ENCODE results near the gene REPS2. TPM values are rescaled to one million over a fixed set of nuclear protein-coding genes. Genes with fewer than 3 reads are reported as not detected.

Gene REPS2
- total RNA-seq, 1 donor from 2014 or later: 1.5 TPM

DNA sequence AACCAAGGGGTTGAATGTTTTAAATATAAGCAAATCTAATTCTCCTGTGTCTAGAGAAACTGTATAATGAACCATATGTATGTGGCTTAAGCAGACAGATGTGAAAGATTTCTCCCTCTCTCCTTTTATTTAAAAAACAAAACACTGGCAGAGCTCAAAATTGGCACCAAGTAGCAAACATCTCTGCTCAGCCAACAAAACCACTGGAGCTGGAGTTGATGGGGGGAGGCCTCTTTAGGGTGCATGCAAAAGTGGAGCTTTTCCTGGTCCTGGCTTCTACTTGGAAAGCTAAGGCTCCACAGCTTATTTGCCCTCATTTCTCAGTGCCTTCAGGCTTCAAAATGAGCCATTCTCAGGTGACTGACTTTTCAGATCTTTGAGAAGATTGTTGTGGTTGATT lies 95.6 kb downstream of the REPS2 start:
- TF ChIP-seq CTCF (IDR thresholded peaks at IDR 0.05): no peak
- Mint-ChIP-seq H3K27me3 (ENCODE audit: unreplicated experiment) (peaks cover 3% of the 10 kb centered on the region), H3K36me3 (ENCODE audit: unreplicated experiment) (no peaks in the 10 kb centered on the region), H3K4me1 (ENCODE audit: unreplicated experiment) (peaks cover 3% of the 10 kb centered on the region), H3K27ac (ENCODE audit: unreplicated experiment) (no peak overlapping the region), H3K4me3 (ENCODE audit: unreplicated experiment) (no peak overlapping the region), H3K9me3 (ENCODE audit: unreplicated experiment) (no peaks in the 10 kb centered on the region)
- no peak for DNase-seq (ENCODE audit: extremely low spot score, unreplicated experiment)

- no peaks in the 10 kb centered on the region for H3K36me3 Mint-ChIP-seq (ENCODE audit: unreplicated experiment)
- peak; percentile 82 for TF ChIP-seq CTCF (IDR thresholded peaks at IDR 0.05)
- no peaks in the 10 kb centered on the region for H3K9me3 Mint-ChIP-seq (ENCODE audit: unreplicated experiment)
- no peak overlapping the region for H3K27ac Mint-ChIP-seq (ENCODE audit: unreplicated experiment)
- H3K27me3 Mint-ChIP-seq (ENCODE audit: unreplicated experiment): peaks cover 6% of the 10 kb centered on the region
- DNase-seq (ENCODE audit: extremely low spot score, unreplicated experiment): no peak
- no peak overlapping the region for H3K4me3 Mint-ChIP-seq (ENCODE audit: unreplicated experiment)
- peaks cover 2% of the 10 kb centered on the region for H3K4me1 Mint-ChIP-seq (ENCODE audit: unreplicated experiment)
These were observed 100.1 kb downstream of the REPS2 start for GRCh38 chrX:17046478-17047097.

DNA sequence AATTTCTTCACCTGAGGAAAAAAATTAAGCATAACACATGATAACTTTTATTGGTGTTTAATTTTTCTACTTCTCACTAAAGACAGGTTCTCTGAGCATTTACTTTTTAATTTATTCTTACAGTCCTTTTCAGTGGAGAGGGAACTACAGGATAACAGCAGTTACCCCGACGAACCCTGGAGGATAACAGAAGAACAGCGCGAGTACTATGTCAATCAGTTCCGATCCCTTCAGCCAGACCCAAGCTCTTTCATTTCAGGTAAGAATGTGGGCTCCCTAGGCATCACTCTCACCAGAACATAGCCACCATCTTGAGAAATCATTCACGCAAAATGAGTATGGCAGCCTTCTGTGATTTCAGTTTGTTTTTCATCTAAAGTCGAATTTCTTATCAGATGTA lies 100.8 kb downstream of the REPS2 start:
- no peak for TF ChIP-seq CTCF (IDR thresholded peaks at IDR 0.05)
- H3K4me3 Mint-ChIP-seq (ENCODE audit: unreplicated experiment): no peak overlapping the region
- H3K27me3 Mint-ChIP-seq (ENCODE audit: unreplicated experiment): peaks cover 13% of the 10 kb centered on the region
- no peak overlapping the region for H3K27ac Mint-ChIP-seq (ENCODE audit: unreplicated experiment)
- DNase-seq (ENCODE audit: extremely low spot score, unreplicated experiment): no peak
- H3K9me3 Mint-ChIP-seq (ENCODE audit: unreplicated experiment): no peaks in the 10 kb centered on the region
- H3K36me3 Mint-ChIP-seq (ENCODE audit: unreplicated experiment): no peaks in the 10 kb centered on the region
- H3K4me1 Mint-ChIP-seq (ENCODE audit: unreplicated experiment): peaks cover 2% of the 10 kb centered on the region

DNA sequence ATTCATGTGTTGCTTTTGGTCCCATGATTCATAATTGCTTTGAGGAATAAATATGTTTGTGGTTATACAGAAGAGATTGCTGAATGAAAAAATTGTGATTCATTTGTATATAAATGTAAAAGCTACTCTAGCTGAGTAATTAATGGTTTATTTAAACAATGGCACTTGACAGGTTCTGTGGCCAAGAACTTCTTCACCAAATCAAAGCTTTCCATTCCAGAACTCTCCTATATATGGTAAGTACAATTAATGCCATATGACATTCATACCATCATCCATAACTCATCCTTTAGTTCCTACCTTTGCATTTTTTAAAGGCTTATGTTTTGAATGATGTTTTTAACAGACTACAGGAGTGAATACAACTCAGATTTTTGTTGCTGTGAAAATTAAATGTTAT lies 105.8 kb downstream of the REPS2 start:
- no peak for DNase-seq (ENCODE audit: extremely low spot score, unreplicated experiment)
- no peak overlapping the region for H3K4me3 Mint-ChIP-seq (ENCODE audit: unreplicated experiment)
- peaks cover 16% of the 10 kb centered on the region for H3K27me3 Mint-ChIP-seq (ENCODE audit: unreplicated experiment)
- no peaks in the 10 kb centered on the region for H3K9me3 Mint-ChIP-seq (ENCODE audit: unreplicated experiment)
- TF ChIP-seq CTCF (IDR thresholded peaks at IDR 0.05): no peak
- H3K36me3 Mint-ChIP-seq (ENCODE audit: unreplicated experiment): no peaks in the 10 kb centered on the region
- H3K4me1 Mint-ChIP-seq (ENCODE audit: unreplicated experiment): peaks cover 4% of the 10 kb centered on the region
- H3K27ac Mint-ChIP-seq (ENCODE audit: unreplicated experiment): no peak overlapping the region

- Mint-ChIP-seq H3K27ac (ENCODE audit: unreplicated experiment) (no peak overlapping the region), H3K4me3 (ENCODE audit: unreplicated experiment) (no peak overlapping the region), H3K4me1 (ENCODE audit: unreplicated experiment) (peaks cover 4% of the 10 kb centered on the region), H3K27me3 (ENCODE audit: unreplicated experiment) (peaks cover 16% of the 10 kb centered on the region), H3K36me3 (ENCODE audit: unreplicated experiment) (no peaks in the 10 kb centered on the region), H3K9me3 (ENCODE audit: unreplicated experiment) (no peaks in the 10 kb centered on the region)
- no peak for DNase-seq (ENCODE audit: extremely low spot score, unreplicated experiment)
- TF ChIP-seq CTCF (IDR thresholded peaks at IDR 0.05): no peak
These were observed 106.3 kb downstream of the REPS2 start for GRCh38 chrX:17052793-17053192.

Measured in osteocyte (in vitro differentiated cells).